ENCODE data around the gene RHOXF1.
"Not testable (repeated sequence)": the region's sequence is repeated elsewhere in the genome, so short reads cannot be mapped to it uniquely, and the experiment has no call there.

Gene RHOXF1, protein sequence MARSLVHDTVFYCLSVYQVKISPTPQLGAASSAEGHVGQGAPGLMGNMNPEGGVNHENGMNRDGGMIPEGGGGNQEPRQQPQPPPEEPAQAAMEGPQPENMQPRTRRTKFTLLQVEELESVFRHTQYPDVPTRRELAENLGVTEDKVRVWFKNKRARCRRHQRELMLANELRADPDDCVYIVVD

DNA sequence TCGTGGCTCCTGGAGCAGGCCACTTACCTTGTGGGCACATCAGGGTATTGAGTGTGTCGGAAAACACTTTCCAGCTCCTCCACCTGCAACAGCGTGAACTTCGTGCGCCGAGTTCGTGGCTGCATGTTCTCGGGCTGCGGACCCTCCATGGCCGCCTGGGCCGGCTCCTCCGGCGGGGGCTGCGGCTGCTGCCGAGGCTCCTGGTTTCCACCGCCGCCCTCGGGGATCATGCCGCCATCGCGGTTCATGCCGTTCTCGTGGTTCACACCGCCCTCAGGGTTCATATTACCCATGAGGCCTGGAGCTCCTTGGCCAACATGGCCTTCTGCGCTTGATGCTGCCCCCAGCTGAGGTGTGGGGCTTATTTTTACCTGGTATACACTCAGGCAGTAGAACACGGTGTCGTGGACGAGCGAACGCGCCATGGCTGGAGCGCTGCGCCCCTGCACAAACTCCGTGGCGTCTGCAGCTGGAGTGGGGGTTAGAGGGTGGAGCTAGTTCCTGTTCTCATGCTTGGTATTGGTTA is at the start of gene RHOXF1:
Gene RHOXF1, minus strand, starts transcription at position 476 of the 526 bp plus-strand sequence. Its CDS starts 51 bp downstream, at position 425.
- DNase-seq, result no peak

DNA sequence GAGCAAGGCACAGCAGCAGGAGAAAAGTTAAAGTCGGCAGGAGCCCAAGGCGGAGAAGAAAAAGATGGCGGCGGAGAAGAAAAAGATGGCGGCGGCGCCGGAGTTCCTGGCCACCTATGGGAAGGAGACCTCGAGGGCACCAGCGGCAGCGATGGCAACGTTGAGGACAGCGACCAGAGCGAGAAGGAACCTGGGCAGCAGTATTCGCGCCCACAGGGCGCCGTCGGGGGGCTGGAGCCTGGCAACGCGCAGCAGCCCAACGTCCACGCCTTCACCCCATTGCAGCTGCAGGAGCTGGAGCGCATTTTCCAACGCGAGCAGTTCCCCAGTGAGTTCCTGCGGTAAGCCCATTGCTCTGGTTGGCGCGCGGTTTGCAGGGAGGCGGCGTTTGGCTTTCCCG is 43.4 kb upstream of the RHOXF1 start:
- not testable (repeated sequence) for DNase-seq

GRCh38 chrX:120158313-120158712 is 42.6 kb upstream of the RHOXF1 start, which contains the start of gene RHOXF2:
RHOXF2 (plus strand) TSS chrX:120158613; CDS start chrX:120158751, 138 bp downstream.
- not testable (repeated sequence) for DNase-seq

DNA sequence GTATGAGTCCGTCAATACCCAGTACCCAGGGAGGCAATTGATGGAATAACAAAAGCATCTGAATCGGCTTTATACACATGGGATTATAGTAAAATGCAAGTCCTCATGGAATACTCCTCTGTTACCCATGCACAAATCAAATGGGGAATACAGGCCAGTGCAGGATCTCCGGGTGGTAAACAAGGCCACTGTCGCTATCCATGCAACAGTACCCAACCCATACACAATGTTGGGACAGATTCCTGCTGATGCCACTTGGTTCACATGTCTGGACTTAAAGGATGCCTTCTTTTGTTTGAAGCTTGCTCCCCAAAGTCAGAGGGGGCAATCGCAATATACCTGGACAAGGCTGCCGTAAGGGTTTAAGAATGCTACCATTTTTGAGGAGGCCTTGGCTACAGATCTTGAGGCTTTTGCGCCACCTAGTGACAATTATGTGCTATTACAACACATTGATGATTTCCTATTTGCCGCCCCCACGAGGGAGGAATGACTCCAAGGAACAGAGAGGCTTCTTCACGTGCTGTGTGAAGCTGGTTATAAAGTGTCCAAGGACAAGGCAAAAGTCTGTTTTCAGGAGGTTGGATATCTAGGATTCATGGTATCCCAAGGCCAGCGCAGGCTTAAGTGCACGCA is 34.5 kb upstream of the RHOXF1 start:
- DNase-seq, result not testable (repeated sequence)

DNA sequence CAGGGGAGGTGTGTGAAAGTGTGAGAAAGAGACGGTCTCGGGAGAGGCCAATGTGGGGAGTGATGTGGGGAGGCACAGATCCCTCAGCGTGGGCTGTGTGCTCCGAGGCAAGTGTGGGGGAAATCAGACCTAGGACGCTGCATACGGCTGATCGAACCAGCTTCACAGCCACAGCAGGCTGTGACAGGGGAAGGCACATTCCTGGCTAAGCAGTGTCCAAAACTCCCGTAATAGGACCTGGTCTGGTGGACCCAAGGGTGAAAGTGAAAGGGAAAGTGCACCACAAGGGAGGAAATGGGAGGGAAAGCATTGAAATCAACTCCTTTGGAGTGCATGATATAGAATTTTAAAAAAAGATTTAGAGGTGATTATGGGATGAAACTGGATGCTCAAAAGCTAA is 31.8 kb upstream of the RHOXF1 start:
- DNase-seq, result no peak

GRCh38 chrX:120146323-120146722 is 30.6 kb upstream of the RHOXF1 start:
- DNase-seq, result not testable (repeated sequence)

GRCh38 chrX:120145295-120145925 is 29.7 kb upstream of the RHOXF1 start:
- no peak for DNase-seq

DNA sequence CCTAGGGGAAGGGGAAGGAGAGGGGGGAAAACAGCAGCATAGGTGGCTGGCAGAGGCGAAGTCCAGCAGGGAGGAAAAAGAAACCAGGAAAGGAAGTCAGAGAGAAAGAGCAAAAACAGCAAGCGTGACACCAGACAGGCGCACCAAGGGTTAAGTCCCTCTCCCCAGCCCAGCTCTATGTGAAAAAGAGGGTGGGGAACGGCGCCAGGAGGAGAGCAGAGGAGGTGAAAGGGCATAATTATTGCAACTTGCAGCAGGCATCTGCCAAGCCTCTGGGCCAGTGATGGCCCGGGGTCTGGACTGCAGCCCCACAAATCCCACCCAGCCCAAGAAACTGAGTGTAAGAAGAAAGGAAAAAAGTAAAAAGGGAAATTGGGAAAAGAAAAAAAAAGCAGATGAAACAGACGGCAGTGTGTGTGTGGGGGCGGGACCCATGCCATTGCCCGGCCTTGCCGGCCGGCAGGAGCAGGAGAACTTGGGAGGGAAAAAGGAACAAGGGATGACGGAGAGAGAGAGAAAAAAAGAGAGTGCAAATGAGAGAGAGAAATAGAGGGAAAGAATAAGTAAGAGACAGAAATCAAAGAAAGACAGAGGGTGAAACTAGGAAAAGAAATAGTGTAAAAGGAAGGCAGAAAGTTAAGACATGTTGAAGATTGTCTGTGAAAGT is 28.6 kb upstream of the RHOXF1 start:
- no peak for DNase-seq

- no peak for DNase-seq
These were observed 24.7 kb upstream of the RHOXF1 start for GRCh38 chrX:120140293-120140981.

DNA sequence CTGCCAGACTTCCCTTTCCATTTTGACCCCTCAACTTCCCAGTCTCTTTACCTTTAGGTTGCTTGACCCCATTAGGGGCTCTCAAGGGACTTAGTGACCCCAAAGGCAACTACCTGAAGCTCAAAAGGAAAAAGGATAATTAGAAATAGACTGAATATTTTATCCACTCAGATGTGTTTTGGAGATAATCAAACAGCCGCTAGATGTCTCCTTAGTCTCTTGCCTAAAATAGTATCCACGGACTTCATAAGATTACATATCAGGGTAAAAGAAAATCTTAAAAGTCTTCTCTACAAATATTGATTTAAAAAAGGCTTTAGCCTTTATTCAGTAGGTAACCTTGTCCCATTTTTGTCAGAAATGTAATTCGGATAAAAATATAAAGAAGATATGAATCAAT is 21.7 kb upstream of the RHOXF1 start:
- DNase-seq, result no peak

DNA sequence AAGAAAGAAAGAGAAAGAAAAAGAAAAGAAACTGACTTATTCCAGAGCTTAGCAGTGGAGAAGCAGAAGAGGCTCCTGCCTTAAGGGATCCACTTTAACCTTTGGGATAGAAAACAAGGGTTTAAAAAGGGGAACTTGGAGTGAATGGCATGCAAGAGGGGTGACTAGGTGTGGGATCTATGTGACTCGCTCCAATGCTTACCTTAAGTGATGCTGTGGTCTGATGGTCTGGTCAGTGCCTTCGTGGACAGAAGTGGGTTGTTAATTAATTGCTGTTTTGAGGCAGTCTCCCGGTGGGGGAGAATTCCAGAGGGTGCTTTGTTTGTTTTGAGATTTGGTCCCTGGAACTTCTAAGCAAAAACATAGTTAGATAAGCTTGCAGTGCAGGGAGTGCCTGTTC is 21.1 kb upstream of the RHOXF1 start:
- DNase-seq, result no peak

DNA sequence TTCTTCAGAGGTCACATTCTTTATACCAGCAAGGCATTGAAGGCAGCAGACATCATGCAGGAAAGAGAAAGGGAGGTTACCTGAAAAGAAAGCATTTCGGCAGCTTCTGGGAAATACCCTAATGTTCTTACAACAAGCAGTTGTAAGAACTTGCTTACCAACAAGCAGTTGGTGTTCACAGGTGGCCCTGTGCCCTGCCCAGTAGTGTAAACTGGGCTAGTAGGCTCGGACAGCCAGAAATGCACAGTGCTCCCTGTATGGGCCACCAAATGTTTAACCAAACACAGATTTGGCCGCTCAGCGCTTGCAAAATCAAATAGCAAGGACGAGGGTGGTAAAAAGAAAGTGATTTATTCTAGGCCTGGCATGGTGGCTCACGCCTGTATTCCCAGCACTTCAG is 20.4 kb upstream of the RHOXF1 start:
- DNase-seq, result no peak

GRCh38 chrX:120128306-120128846 is 12.7 kb upstream of the RHOXF1 start:
- not testable (repeated sequence) for DNase-seq

DNA sequence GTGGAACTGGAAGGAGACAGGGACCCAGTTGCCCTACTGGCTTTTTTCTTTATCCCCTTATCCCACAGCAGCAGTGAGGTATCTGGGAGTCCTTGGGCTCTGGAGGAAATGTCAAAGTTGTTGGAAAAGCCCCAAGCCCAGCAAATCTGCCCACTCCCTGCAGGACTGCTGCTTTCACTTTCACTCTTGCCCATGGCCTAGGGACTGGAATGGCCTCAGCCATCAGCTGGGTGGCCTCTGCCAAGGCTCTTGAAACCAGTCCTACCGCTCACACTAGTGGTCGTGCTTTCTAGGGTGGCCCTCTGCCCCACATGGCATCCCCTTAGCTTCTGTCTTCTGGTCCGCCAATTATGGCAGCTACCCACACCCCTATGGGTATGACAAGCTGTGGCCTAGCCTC is 9.7 kb upstream of the RHOXF1 start:
- no peak for DNase-seq

GRCh38 chrX:120120223-120120622 is 4.5 kb upstream of the RHOXF1 start:
- DNase-seq, result no peak

GRCh38 chrX:120111611-120112010 is 4.1 kb downstream of the RHOXF1 start:
- DNase-seq, result no peak

- no peak for DNase-seq
These were observed 6.3 kb downstream of the RHOXF1 start for GRCh38 chrX:120109378-120109777.

- not testable (repeated sequence) for DNase-seq
These were observed 11.0 kb downstream of the RHOXF1 start for GRCh38 chrX:120104707-120105106.

- DNase-seq, result not testable (repeated sequence)
These were observed 14.7 kb downstream of the RHOXF1 start for GRCh38 chrX:120101057-120101456.

DNA sequence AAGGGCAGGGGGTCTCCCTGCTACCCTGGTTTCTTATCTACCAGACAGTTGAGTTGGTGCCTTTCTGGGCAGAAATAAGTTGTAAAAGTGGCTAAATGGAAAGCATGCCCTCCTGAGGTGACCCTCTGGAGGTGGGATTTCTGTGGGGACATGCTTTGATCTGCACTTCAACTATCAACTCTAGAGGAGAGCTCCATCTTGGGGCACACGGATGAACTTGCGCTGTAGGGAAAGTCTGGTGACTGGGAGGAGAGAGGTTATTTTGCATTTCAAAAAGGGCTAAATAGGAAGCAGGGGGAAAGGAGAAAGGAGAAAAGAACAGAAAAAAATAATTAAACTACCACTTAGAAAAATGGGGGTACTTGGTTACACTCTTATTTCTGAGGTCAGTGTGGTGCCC is 25.5 kb downstream of the RHOXF1 start:
- no peak for DNase-seq

DNA sequence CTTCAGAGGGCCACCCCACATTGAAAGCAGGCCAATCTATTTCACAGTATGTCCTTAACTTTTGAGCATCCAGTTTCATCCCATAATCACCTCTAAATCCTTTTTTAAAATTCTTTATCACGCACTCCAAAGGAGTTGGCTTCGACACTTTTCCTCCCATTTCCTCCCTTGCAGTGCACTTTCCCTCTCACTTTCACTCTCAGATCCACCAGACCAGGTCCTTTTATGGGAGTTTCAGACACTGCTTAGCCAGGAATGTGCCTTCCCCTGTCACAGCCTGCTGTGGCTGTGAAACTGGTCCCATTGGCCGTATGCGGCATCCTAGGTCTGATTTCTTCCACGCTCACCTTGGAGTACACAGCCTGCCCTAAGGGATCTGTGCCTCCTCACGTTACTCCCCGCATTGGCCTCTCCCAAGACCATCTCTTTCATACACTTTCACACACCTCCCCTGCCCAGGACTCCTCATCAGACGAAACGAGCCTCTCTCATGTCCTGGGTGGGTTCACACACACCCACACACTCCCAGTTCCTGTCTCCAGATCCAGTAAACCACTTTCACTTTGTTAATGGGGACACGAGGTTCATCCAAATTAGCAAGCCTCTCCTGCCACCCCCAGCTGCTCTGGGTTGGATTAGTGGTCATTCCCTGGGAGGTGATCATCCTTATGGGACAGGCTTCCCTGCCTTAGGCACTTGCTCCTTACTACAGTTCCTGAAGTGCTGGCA is 28.3 kb downstream of the RHOXF1 start:
- no peak for DNase-seq

All from NCI-H1417 treated with DMSO at 0.1 percent for 48 hours (cell line).